B cell (primary cell): ENCODE results near the gene SOX6.

Experiments used
- EZH2 ChIP-seq: IDR thresholded peaks from 2 replicates; pipeline ENCODE4 v1.6.1; 2012; ENCODE audit warnings: borderline replicate concordance, low read depth, mild to moderate bottlenecking, moderate library complexity, low read length; ENCODE audit not compliant: insufficient read depth, poor library complexity, severe bottlenecking
- TF ChIP-seq, protein P1 (sequence below): fragments of 200-600 bp; IDR thresholded peaks from one replicate; pipeline ENCODE4 v1.8.0; 2022; ENCODE audit warnings: antibody characterized with exemption, mild to moderate bottlenecking

- TF ChIP-seq, protein P1, sequence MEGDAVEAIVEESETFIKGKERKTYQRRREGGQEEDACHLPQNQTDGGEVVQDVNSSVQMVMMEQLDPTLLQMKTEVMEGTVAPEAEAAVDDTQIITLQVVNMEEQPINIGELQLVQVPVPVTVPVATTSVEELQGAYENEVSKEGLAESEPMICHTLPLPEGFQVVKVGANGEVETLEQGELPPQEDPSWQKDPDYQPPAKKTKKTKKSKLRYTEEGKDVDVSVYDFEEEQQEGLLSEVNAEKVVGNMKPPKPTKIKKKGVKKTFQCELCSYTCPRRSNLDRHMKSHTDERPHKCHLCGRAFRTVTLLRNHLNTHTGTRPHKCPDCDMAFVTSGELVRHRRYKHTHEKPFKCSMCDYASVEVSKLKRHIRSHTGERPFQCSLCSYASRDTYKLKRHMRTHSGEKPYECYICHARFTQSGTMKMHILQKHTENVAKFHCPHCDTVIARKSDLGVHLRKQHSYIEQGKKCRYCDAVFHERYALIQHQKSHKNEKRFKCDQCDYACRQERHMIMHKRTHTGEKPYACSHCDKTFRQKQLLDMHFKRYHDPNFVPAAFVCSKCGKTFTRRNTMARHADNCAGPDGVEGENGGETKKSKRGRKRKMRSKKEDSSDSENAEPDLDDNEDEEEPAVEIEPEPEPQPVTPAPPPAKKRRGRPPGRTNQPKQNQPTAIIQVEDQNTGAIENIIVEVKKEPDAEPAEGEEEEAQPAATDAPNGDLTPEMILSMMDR = no peak
- no peak for TF ChIP-seq EZH2
Measured at GRCh38 chr11:16380941-16381568, 24.7 kb upstream of the SOX6 start.
